Cardiac fibroblast (primary cell): ENCODE results near the gene OR2T33.
"Not testable (repeated sequence)": the region's sequence is repeated elsewhere in the genome, so short reads cannot be mapped to it uniquely, and the experiment has no call there.

Experiments used
- DNase-seq, 2 donors: peaks; one replicate each; pipeline versions ENCODE4 v3.0.0 to v3.0.0-alpha.2; 2010; ENCODE audit warnings: low read depth in 2 of 2
- H3K4me3 ChIP-seq, 2 donors: replicated peaks in 1 of 2; 1 replicate in 1 of 2; 2 replicates in 1 of 2; pipeline ENCODE4 v1.5.1; 2011; ENCODE audit warnings: low read depth in 2 of 2, low read length in 2 of 2, mild to moderate bottlenecking in 2 of 2, moderate library complexity in 1 of 2
- CTCF ChIP-seq: IDR thresholded peaks from one replicate; pipeline ENCODE4 v1.5.1; 2011; ENCODE audit warnings: low read depth, mild to moderate bottlenecking, low read length, inconsistent platforms

OR2T33 gene

GRCh38 chr1:248277876-248278275, at the start of gene OR2T33:
Gene OR2T33, minus strand, starts transcription at chr1:248277976. Its CDS starts 4,162 bp downstream, at chr1:248273814.
- H3K4me3 ChIP-seq, result no peak within 1 kb of the TSS
- DNase-seq, result no peak
- TF ChIP-seq CTCF, result no peak

- H3K4me3 ChIP-seq, result no peak within 1 kb of the TSS
- DNase-seq, result no peak
- TF ChIP-seq CTCF, result no peak
Observed at GRCh38 chr1:248324468-248324867, 46.7 kb upstream of the OR2T33 start, which contains the start of gene OR2M7. Gene OR2M7, minus strand, starts transcription at chr1:248324568. Its CDS starts 0 bp downstream, at chr1:248324568.

GRCh38 chr1:248316796-248317195, 39.0 kb upstream of the OR2T33 start:
- H3K4me3 ChIP-seq, result no peak overlapping the region
- TF ChIP-seq CTCF, result no peak
- no peak for DNase-seq

- H3K4me3 ChIP-seq, DNase-seq: not testable (repeated sequence)
Observed at GRCh38 chr1:248306740-248307139, 29.0 kb upstream of the OR2T33 start.

GRCh38 chr1:248306103-248306502, 28.3 kb upstream of the OR2T33 start:
- no peak overlapping the region for H3K4me3 ChIP-seq
- no peak for TF ChIP-seq CTCF
- no peak for DNase-seq

GRCh38 chr1:248305672-248306071, 27.9 kb upstream of the OR2T33 start:
- H3K4me3 ChIP-seq, DNase-seq: not testable (repeated sequence)

GRCh38 chr1:248303324-248303723, 25.5 kb upstream of the OR2T33 start, which contains the start of gene OR2T12:
Gene OR2T12, minus strand, starts transcription at chr1:248303424. Its CDS starts 7,846 bp downstream, at chr1:248295578.
- TF ChIP-seq CTCF, result no peak
- DNase-seq, result no peak
- H3K4me3 ChIP-seq, result no peak within 1 kb of the TSS

GRCh38 chr1:248288391-248288790, 10.6 kb upstream of the OR2T33 start:
- no peak for TF ChIP-seq CTCF
- no peak for DNase-seq
- no peak overlapping the region for H3K4me3 ChIP-seq

- H3K4me3 ChIP-seq, DNase-seq: not testable (repeated sequence)
Observed at GRCh38 chr1:248273225-248273624, 4.6 kb downstream of the OR2T33 start.
